NOMO-1 (cell line): Measurements from ENCODE around the gene FBLN2.

Experiments used
- DNase-seq, 2 experiments: peaks; one replicate each; lab custom pipeline; 2025; ENCODE audit not compliant: unreplicated experiment in 2 of 2; lab: John Stamatoyannopoulos, UW

FBLN2 gene

DNA sequence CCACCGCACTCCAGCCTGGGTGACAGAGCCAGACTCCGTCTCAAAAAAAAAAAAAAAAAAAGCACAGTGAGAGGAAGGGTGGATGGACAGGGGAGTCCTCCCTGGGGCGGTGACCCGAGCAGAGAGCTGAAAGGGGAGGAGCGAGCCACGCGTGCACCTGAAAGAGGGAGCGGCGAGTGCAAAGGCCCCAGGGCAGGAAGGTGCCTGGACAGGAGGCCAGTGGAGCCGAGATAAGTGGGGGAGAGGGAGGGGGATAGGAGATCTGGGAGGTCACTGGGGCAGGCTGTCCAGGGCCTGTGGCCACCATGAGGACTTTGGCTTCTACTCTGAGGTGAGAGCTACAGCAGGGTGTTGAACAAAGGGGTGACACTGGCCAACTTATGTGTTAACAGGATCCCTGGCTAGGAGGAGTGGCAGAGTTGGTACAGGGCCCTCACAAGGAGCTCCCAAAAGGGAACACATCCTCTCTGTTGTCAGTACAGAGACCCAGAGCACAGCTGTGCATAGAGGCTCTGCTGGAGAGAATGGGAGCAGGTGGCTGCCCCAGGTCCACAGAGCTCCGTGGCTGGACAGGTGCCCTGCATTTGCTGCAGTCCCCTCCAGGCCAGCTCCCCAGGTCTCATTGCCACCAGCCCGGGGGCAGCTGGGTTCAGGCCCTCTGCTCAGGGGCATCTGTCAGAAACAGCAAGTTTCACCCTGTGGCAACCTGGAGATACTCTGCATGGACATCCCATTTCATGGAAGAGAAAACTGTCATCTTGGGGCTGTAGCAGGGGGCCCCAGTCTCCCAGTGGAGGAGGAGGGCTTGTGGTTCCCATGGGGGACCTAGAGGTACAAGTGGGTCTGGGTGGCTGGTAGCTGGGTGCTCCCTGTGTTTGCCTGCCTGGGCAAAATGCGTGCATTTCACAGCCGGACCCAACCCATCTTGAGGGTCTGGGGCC is 28.5 kb downstream of the FBLN2 start:
- DNase-seq = no peak

DNA sequence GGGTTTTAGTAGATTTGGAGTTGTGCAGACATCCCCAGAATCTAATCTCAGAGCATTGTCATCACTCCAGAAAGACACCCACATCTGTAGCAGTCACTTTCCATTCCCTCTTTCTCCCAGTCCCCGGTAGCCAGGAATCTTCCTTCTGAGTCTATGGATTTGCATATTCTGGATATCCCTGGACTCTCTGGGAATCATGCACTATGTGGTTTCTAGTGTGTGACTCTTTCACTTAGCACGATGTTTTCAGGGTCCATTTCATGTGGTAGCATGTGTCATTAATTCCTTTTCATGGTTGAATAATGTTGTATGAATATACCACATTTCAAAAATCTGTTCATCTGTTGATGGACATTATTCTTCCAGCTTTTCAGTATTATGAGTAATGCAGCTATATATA is 29.3 kb downstream of the FBLN2 start:
- no peak for DNase-seq

GRCh38 chr3:13579063-13579462 is 30.1 kb downstream of the FBLN2 start:
- DNase-seq = no peak

DNA sequence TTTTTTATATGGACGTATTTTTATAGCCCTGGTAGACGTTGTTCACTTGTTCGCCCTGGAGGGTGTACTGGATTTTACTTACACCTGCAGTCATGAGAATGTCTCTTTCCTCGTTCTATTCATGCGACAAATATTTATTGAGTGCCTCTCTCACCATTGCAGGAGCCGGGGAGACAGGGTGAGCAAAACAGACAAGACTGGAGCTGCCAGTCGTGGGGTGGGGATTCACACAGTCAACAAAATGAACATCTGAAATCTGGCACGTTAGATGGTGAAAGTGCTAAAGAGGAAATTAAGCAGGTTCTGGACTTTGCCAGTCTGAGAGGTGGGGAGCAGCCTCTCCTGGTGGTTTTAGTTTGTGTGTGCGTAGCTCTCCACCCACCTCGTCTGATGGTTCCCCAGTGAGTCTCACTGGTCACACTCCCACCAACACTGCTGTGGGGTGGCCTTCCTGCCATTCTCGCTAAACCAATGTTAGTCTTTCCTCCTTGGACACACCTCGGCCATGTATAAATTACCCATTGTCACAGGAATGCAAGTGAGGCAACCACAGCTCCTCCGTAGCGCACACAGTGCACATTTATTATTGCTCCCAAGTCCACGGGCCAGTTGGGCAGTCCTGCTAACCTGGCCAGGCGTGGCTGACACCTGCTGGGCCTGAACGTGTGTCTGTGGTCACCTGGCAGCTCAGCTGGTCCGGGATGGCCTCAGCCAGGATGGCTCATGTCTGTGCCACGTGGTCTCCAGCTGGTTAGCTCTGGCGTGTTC is 31.5 kb downstream of the FBLN2 start:
- no peak for DNase-seq

GRCh38 chr3:13581485-13582365 is 32.8 kb downstream of the FBLN2 start:
- DNase-seq = no peak

DNA sequence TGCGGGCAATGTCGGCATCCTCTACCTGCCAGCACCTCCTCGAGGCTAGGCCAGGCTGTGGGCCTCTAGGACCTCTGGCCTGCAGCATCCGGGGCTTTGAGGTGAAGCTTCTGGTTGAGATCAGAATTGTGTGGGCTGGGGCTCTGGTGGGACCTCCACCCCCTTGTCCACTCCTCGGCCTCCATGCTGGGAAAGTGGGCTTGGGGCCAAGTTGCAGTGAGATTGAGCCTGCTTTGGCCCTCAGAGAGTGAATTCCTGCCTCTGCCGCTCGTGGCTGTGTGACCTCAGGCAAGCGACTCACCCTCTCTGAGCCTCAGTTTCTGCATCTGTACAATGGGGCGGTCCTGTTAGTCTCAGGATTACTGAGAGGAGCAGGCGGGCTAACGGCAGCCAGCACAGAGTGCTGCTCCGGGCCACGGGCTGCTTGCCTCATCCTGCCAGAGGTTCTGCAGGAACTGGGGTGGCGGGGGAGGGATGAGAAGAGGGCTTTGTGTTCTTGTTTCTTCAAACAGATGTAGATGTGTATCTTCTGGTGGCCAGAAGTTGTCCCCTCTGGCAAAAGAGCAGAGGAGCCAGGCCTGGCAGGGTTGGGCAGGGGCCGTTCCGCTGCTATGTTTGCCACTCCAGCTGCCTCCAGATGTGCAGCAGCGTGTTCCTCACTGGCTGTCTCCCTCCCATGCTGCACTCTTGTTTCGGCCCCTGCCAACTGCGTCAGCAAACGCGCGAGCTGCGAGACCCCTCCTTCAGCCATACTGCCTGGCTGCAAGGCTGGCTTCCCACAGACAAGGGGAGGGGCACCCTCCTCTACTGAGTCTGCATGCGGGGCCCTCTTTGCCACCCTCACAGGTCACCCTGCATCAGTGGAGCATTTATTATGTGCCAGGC is 33.7 kb downstream of the FBLN2 start:
- DNase-seq = no peak

- no peak for DNase-seq
Measured at GRCh38 chr3:13583251-13584180, 34.6 kb downstream of the FBLN2 start.

DNA sequence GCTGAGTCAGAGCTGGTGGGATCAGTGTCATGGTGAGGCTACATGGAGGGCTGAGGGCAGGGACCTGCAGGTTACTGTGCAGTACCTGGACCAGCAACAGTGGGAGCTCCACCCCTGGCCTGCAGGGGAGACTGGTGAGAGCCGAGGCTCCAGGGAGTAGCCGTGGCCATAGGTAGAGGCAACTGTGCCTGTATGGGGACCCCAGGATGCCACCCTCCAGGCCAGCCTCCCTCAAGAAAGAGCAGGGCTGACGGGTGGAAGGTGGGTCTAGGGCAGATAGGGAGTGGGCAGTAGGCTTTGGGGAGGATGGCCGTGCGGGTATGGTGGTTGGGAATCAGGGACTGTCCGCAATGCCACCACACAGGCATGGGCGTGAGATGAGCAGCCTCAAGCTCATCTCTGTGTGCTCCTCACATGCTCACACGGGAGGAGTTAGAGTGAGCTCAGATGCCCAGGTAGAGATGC is 35.5 kb downstream of the FBLN2 start:
- no peak for DNase-seq

DNA sequence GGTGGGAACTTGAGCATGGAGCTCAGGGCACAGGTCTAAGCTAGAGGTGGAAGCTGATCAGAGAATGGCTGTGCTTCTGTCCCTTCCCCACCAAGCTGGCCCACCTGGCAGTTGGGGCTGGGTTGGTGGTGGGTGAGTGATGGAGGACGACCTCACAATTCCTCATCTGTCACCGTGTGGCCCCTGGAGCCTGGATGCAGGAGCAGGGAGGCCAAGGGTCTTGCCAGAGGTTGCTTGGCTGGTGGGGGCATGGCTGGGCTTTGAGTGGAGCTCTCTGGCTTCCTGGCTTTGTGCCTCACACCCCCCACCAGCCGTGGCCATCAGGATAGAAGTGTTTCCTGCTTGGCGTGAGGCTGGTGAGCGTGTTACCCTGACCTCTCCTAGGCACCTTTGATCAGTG is 36.0 kb downstream of the FBLN2 start:
- DNase-seq = no peak

GRCh38 chr3:13587442-13587841 is 38.5 kb downstream of the FBLN2 start:
- DNase-seq = no peak

DNA sequence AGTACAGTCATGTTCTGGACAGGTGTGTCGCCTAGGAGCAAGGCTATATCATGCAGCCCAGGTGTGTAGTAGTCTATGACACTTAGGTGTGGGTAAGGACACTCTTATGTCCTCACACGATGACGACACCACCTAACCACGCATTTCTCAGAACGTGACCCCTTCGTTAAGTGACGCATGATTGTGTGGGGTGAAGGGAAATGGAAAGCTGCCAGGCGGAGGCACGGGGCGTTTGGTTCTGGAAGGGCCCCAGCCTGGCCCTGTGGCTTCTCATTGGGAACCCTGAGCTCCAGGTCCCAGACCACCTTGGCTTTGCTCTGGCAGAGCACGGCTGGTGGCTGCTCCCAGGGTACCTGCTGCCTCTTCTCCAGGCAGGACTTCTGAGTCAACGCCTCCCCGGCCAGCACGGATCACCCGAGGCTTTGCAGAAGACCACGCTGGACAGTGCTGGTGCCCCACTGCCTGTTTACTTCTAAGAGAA is 39.3 kb downstream of the FBLN2 start:
- no peak for DNase-seq

- DNase-seq = no peak
Measured at GRCh38 chr3:13588993-13589392, 40.1 kb downstream of the FBLN2 start.

DNA sequence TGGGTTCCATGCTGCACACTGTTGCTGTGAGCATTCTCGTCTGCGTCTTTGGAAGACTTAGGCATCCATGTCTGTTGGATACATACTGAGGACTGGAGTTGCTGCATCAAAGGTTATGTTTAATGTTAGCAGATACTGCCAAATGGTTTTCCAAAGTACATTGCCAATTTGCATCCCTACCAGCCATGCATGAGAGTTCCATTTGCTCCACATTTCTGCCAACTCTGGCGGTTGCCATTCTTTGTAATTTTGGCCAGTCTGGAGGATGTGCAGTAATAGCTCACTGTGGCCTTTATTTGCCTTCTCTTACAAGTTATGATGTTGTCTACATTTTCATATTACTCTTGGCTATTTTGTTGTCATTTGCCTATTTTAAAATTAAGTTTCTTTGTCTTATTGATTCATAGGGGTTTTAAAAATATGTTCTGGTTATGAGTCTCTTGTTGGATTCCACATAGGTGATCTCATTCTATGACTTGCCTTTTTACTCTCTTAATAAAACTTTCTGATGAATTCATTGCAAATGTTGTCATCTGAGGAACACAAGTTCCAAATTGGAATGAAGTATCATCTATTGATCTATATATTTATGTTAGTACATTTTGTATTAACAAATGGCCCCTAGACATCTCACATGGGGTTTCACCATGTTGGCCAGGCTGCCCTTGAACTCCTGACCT is 42.1 kb downstream of the FBLN2 start:
- DNase-seq = no peak

- DNase-seq = no peak
Measured at GRCh38 chr3:13593615-13594014, 44.7 kb downstream of the FBLN2 start.

- DNase-seq = no peak
Measured at GRCh38 chr3:13594146-13594545, 45.2 kb downstream of the FBLN2 start.

- no peak for DNase-seq
Measured at GRCh38 chr3:13594991-13595421, 46.1 kb downstream of the FBLN2 start.

DNA sequence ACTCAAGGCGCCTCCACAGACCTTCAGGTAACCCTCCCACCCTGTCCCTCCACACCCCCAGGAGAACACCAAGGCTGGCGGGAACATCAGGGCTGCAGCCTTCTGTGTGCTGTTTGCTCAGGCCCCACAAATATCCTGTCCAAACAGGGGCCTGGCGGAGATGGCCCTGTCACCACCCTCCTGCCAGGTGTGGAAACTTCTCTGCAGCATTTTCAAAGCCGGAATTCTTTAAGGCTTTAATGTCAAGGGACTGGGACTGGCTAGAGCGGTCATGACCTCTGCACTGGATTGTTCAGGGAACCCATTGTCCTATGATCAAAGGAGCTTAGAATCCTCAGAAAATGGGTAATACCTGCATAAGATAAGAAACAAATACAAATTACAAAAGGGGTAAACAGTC is 46.6 kb downstream of the FBLN2 start:
- DNase-seq = no peak
